ENCODE results near the gene OTOP2. TPM values are rescaled to one million over a fixed set of nuclear protein-coding genes. Genes with fewer than 3 reads are reported as not detected.

Gene OTOP2
- total RNA-seq, 4 donors from 2014 or later, result not detected

DNA sequence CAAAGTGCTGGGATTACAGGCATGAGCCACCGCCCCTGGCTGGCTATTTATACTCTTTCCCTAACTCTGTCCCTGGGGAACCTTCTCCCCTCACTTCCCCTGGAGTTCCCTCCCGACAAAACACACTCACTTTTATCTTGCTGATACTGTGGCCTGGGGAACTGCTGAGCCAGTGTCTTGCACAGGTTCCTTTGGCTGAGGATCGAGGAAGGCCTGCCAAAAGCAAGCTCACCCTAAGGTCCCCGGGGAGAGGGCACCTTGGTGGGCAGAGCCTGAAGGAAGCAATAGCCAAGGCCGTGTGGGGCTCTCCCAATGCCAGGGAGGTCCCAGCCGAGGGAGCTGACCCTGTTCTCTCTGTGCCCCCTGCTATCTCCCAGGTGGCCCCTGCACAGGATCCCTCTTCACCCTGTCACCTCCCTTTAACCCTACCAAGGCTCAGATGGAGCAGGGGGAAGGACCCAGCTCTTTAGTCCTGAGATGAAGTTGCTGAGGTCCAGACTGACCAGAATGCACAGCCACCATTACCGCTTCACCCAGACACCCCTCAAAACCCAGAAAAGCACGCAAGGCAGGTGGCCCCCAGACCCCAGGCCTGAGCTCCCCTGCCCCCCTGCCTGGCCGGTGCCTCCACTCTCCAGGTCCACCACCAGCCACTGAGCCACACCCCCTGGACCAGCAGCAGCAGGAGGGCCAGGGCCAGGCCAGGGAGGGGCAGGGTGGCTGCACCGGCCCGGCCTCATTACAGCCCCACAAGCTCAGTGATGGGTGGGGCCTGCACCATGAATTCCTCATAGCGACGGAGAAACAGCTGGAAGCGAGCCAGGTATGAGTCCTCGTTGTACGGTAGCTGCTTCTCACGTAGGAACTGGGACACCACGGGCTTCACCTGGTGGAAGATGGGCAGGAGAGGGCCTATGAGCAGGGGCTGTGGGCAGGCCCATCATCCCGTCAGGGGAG is 46.2 kb upstream of the OTOP2 start:
- WGBS, 2 donors, result 36 to 39% methylated on average over 19 of the region's 19 CpGs
- TF ChIP-seq POLR2A (IDR thresholded peaks at IDR 0.05), result no peak
- TF ChIP-seq, protein P1, sequence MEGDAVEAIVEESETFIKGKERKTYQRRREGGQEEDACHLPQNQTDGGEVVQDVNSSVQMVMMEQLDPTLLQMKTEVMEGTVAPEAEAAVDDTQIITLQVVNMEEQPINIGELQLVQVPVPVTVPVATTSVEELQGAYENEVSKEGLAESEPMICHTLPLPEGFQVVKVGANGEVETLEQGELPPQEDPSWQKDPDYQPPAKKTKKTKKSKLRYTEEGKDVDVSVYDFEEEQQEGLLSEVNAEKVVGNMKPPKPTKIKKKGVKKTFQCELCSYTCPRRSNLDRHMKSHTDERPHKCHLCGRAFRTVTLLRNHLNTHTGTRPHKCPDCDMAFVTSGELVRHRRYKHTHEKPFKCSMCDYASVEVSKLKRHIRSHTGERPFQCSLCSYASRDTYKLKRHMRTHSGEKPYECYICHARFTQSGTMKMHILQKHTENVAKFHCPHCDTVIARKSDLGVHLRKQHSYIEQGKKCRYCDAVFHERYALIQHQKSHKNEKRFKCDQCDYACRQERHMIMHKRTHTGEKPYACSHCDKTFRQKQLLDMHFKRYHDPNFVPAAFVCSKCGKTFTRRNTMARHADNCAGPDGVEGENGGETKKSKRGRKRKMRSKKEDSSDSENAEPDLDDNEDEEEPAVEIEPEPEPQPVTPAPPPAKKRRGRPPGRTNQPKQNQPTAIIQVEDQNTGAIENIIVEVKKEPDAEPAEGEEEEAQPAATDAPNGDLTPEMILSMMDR (IDR thresholded peaks at IDR 0.05), result no peak
- no peak for DNase-seq (ENCODE audit: low spot score in 2 of 2)
- intact Hi-C loops (cut with DNase I; ENCODE audit: low total_unique reads), result no loop called here
- no peak overlapping the region for H3K4me3 ChIP-seq (ENCODE audit: low read depth, poor library complexity, severe bottlenecking)

DNA sequence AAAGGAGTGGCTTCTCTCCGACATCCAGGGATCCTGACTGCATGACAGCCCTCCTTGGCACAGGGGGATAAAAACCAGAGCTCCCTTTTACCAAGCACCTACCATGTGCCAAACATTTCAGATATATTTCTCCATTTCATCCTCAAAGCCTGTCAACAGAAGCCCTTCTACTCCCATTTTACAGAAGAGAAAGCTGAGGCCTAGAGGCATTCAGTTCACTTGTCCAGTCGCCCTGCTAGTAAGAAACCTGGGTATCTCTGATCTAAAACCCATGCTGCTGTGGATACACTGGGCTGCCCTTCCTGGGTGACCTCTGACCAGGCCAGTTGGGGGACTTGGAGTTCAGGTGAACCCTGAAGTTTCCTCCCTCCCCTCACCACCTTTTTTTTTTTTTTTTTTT is 45.4 kb upstream of the OTOP2 start:
- intact Hi-C loops (cut with DNase I; ENCODE audit: low total_unique reads), result no loop called here
- no peak for DNase-seq (ENCODE audit: low spot score in 2 of 2)
- 59 to 63% methylated on average over 2 of the region's 2 CpGs for WGBS, 2 donors
- no peak overlapping the region for H3K4me3 ChIP-seq (ENCODE audit: low read depth, poor library complexity, severe bottlenecking)
- no peak for TF ChIP-seq POLR2A (IDR thresholded peaks at IDR 0.05)
- TF ChIP-seq, protein P1 (IDR thresholded peaks at IDR 0.05), result no peak

DNA sequence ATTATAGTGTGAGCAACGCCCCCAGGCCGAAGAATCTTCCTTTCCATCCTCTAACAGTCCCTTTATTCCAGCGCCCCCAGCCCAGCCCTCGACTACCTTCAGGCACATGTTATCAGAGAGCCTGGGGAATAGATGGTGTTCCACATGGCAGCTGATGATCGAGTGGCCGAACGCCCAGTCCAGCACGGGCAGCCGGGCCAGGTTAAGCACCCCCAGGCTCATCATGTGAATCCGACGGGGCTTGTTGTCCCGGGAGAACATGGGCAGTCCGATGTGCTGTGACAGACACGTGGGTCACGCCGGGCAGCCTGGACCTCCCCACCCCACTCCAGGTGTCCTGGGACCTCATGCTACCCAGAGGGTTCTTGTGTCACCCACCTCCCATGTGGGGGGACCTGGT is 44.8 kb upstream of the OTOP2 start:
- no peak for DNase-seq (ENCODE audit: low spot score in 2 of 2)
- intact Hi-C loops (cut with DNase I; ENCODE audit: low total_unique reads), result no loop called here
- TF ChIP-seq, protein P1 (IDR thresholded peaks at IDR 0.05), result no peak
- no peak for TF ChIP-seq POLR2A (IDR thresholded peaks at IDR 0.05)
- H3K4me3 ChIP-seq (ENCODE audit: low read depth, poor library complexity, severe bottlenecking), result no peak overlapping the region
- 86 to 90% methylated on average over 9 to 14 of the region's 16 CpGs for WGBS, 2 donors

DNA sequence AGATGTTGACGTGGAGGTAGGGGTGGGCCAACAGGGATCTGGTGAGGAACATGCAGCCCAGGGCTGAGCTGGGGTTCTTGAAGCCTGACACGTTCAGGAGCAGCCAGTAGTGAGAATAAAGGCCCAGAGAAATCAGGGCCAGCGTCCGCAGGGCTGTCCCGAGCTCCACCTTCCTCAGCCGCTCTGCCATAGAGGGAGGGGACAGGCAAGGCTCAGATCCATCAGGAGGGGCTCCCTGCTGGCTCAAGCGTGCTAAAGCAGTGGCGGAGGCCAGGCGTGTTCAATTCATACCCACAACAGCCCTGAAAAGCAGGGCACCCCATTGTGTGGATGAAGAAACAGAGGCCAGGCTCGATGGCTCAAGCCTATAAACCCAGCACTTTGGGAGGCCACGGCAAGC is 43.0 kb upstream of the OTOP2 start:
- TF ChIP-seq, protein P1 (IDR thresholded peaks at IDR 0.05), result no peak
- no peak for TF ChIP-seq POLR2A (IDR thresholded peaks at IDR 0.05)
- intact Hi-C loops (cut with DNase I; ENCODE audit: low total_unique reads), result no loop called here
- WGBS, 2 donors, result 72 to 74% methylated on average over 11 of the region's 11 CpGs
- H3K4me3 ChIP-seq (ENCODE audit: low read depth, poor library complexity, severe bottlenecking), result no peak overlapping the region
- DNase-seq (ENCODE audit: low spot score in 2 of 2), result no peak

DNA sequence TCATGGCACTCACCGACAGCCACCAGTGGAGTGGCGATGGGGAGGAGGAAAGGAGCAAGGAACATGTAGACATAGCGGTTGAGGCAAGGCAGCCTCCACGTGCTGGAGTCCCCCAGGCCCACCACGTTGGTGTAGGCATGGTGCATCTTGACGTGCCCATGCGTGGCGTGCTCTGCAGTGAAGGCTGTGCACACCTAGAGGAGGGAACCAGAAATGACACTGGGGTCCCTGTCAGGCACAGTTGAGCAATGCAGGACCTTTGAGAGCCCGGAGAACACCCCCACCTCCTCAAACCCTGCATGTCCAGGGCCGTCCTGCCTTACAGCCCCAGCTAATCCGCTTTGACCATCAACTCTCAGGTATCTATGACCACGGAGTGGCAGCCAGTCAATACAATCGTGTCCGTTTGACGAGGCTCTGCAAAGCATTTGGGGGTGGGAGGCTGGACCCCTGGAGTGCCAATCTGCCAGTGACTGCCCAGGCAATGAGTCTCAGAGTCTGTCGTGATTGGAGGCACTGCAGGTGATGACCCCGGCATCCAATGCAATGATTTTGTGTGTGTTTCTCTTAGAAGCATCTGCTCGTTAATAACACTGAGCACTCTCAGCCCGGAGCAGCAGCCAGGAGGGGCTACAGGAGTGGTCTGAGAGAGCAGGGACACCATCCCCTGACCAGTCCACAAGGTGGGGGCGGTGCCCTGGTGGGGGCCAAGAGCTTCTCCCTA is 41.4 kb upstream of the OTOP2 start:
- WGBS, 2 donors, result 70 to 75% methylated on average over 17 to 20 of the region's 20 CpGs
- no peak overlapping the region for H3K4me3 ChIP-seq (ENCODE audit: low read depth, poor library complexity, severe bottlenecking)
- TF ChIP-seq, protein P1 (IDR thresholded peaks at IDR 0.05), result no peak
- no peak for TF ChIP-seq POLR2A (IDR thresholded peaks at IDR 0.05)
- no peak for DNase-seq (ENCODE audit: low spot score in 2 of 2)
- intact Hi-C loops (cut with DNase I; ENCODE audit: low total_unique reads), result no loop called here
